ENCODE results near the gene LRCH3.
"Not testable (repeated sequence)": the region's sequence is repeated elsewhere in the genome, so short reads cannot be mapped to it uniquely, and the experiment has no call there.

LRCH3 gene

GRCh38 chr3:197883541-197883940 is 92.5 kb downstream of the LRCH3 start:
- no peak for DNase-seq (ENCODE audit: low read depth)

- not testable (repeated sequence) for DNase-seq (ENCODE audit: low read depth)
Observed at GRCh38 chr3:197884330-197884729, 93.3 kb downstream of the LRCH3 start.

- DNase-seq (ENCODE audit: low read depth) = not testable (repeated sequence)
Observed at GRCh38 chr3:197886052-197886451, 95.0 kb downstream of the LRCH3 start.

GRCh38 chr3:197887430-197888053 is 96.5 kb downstream of the LRCH3 start:
- DNase-seq (ENCODE audit: low read depth) = not testable (repeated sequence)

- no peak for DNase-seq (ENCODE audit: low read depth)
Observed at GRCh38 chr3:197888511-197888910, 97.5 kb downstream of the LRCH3 start.

- DNase-seq (ENCODE audit: low read depth) = no peak
Observed at GRCh38 chr3:197889204-197889930, 98.3 kb downstream of the LRCH3 start.

GRCh38 chr3:197890693-197891092 is 99.6 kb downstream of the LRCH3 start:
- DNase-seq (ENCODE audit: low read depth) = no peak

- no peak for DNase-seq (ENCODE audit: low read depth)
Observed at GRCh38 chr3:197892162-197892561, 101.1 kb downstream of the LRCH3 start.

- DNase-seq (ENCODE audit: low read depth) = no peak
Observed at GRCh38 chr3:197896421-197896820, 105.4 kb downstream of the LRCH3 start.

- DNase-seq (ENCODE audit: low read depth) = no peak
Observed at GRCh38 chr3:197899833-197900478, 108.9 kb downstream of the LRCH3 start.

- DNase-seq (ENCODE audit: low read depth) = no peak
Observed at GRCh38 chr3:197901626-197902025, 110.6 kb downstream of the LRCH3 start.

- peak; percentile 96 for DNase-seq (ENCODE audit: low read depth)
Observed at GRCh38 chr3:197906023-197906849, 115.2 kb downstream of the LRCH3 start.

GRCh38 chr3:197906850-197907187 is 115.8 kb downstream of the LRCH3 start:
- no peak for DNase-seq (ENCODE audit: low read depth)

- DNase-seq (ENCODE audit: low read depth) = no peak
Observed at GRCh38 chr3:197907196-197907595, 116.1 kb downstream of the LRCH3 start.

- peak; percentile 18 for DNase-seq (ENCODE audit: low read depth)
Observed at GRCh38 chr3:197908550-197908949, 117.5 kb downstream of the LRCH3 start.

- DNase-seq (ENCODE audit: low read depth) = peak; percentile 28
Observed at GRCh38 chr3:197908957-197909701, 118.1 kb downstream of the LRCH3 start.

- DNase-seq (ENCODE audit: low read depth) = peak; percentile 47
Observed at GRCh38 chr3:197912741-197913476, 121.9 kb downstream of the LRCH3 start.

- no peak for DNase-seq (ENCODE audit: low read depth)
Observed at GRCh38 chr3:197913641-197914380, 122.8 kb downstream of the LRCH3 start.

- not testable (repeated sequence) for DNase-seq (ENCODE audit: low read depth)
Observed at GRCh38 chr3:197921429-197922275, 130.6 kb downstream of the LRCH3 start.

All from iris pigment epithelial cell (primary cell).